Astrocyte (in vitro differentiated cells and primary cell): Measurements from ENCODE around the gene GTF2IRD1. TPM values are rescaled to one million over a fixed set of nuclear protein-coding genes. Genes with fewer than 3 reads are reported as not detected.
"Not testable (repeated sequence)": the region's sequence is repeated elsewhere in the genome, so short reads cannot be mapped to it uniquely, and the experiment has no call there.

Source experiments
- DNase-seq: peaks from one replicate; pipeline ENCODE4 v3.0.0-alpha.2; 2010; ENCODE audit warnings: low read depth
- FAIRE-seq: peaks from 2 replicates; lab custom pipeline; 2011; peaks lifted over from hg19 to GRCh38; lab: Jason Lieb, UNC
- H2AFZ ChIP-seq: 2 replicates; pipeline ENCODE4 v1.6.0; 2012; ENCODE audit warnings: low read depth, low read length, inconsistent platforms
- H3K27ac ChIP-seq: 2 replicates; pipeline ENCODE4 v1.5.1; 2011; ENCODE audit warnings: low read depth, low read length, inconsistent platforms
- H3K27me3 ChIP-seq: 2 replicates; pipeline ENCODE4 v1.6.0; 2011; ENCODE audit warnings: low read length, inconsistent platforms; ENCODE audit not compliant: insufficient read depth
- H3K36me3 ChIP-seq: 2 replicates; pipeline ENCODE4 v1.5.1; 2011; ENCODE audit warnings: low read length, inconsistent platforms; ENCODE audit not compliant: insufficient read depth
- H3K4me1 ChIP-seq: 2 replicates; pipeline ENCODE4 v1.5.1; 2011; ENCODE audit warnings: low read length, inconsistent platforms; ENCODE audit not compliant: insufficient read depth
- H3K4me2 ChIP-seq: 2 replicates; pipeline ENCODE4 v1.6.0; 2012; ENCODE audit warnings: low read length, inconsistent platforms
- H3K4me3 ChIP-seq: 2 replicates; pipeline ENCODE4 v1.5.1; 2011; ENCODE audit warnings: low read depth, mild to moderate bottlenecking, low read length, inconsistent platforms; ENCODE audit not compliant: insufficient read depth
- H3K79me2 ChIP-seq: 2 replicates; pipeline ENCODE4 v1.6.0; 2012; ENCODE audit warnings: mild to moderate bottlenecking, low read length, inconsistent platforms; ENCODE audit not compliant: insufficient read depth
- H3K9ac ChIP-seq: 2 replicates; pipeline ENCODE4 v1.6.0; 2012; ENCODE audit warnings: mild to moderate bottlenecking, low read length, inconsistent platforms
- H3K9me3 ChIP-seq: 2 replicates; pipeline ENCODE4 v1.5.1; 2012; ENCODE audit warnings: low read depth, mild to moderate bottlenecking, low read length, inconsistent platforms; ENCODE audit not compliant: insufficient read depth
- H4K20me1 ChIP-seq: 2 replicates; pipeline ENCODE4 v1.6.0; 2012; ENCODE audit warnings: low read length, inconsistent platforms; ENCODE audit not compliant: insufficient read depth
- H3K27ac Mint-ChIP-seq: one replicate; pipeline ENCODE4 v1.8.0; 2021; ENCODE audit warnings: mild to moderate bottlenecking, mixed read lengths; ENCODE audit not compliant: unreplicated experiment
- H3K27me3 Mint-ChIP-seq: one replicate; pipeline ENCODE4 v1.8.0; 2021; ENCODE audit warnings: low read depth, mixed read lengths; ENCODE audit not compliant: unreplicated experiment
- H3K36me3 Mint-ChIP-seq: one replicate; pipeline ENCODE4 v1.8.0; 2021; ENCODE audit warnings: low read depth, mixed read lengths; ENCODE audit not compliant: unreplicated experiment
- H3K4me1 Mint-ChIP-seq: one replicate; pipeline ENCODE4 v1.8.0; 2021; ENCODE audit warnings: low read depth, mixed read lengths; ENCODE audit not compliant: unreplicated experiment
- H3K4me3 Mint-ChIP-seq: one replicate; pipeline ENCODE4 v1.8.0; 2021; ENCODE audit warnings: mild to moderate bottlenecking, moderate library complexity, mixed read lengths; ENCODE audit not compliant: unreplicated experiment
- H3K9me3 Mint-ChIP-seq: one replicate; pipeline ENCODE4 v1.8.0; 2021; ENCODE audit warnings: mild to moderate bottlenecking, mixed read lengths; ENCODE audit not compliant: unreplicated experiment
- EZH2 ChIP-seq: IDR thresholded peaks from 2 replicates; pipeline ENCODE4 v1.6.1; 2012; ENCODE audit warnings: mild to moderate bottlenecking, low read length, inconsistent platforms; ENCODE audit not compliant: insufficient read depth
- total RNA-seq: library from RNA; stranded (reverse); gene quantifications from 2 replicates; pipeline ENCODE4 v1.2.1, GENCODE V29; 2021
- TF ChIP-seq, protein P1 (sequence below): IDR thresholded peaks from 2 replicates; pipeline ENCODE4 v1.5.1; 2011; ENCODE audit warnings: low read depth, mild to moderate bottlenecking, inconsistent platforms, low read length, moderate library complexity; ENCODE audit not compliant: insufficient read depth

GTF2IRD1 gene
- total RNA-seq, 1 donor from 2014 or later = 19.3 TPM

- Mint-ChIP-seq H3K4me3 (no peak overlapping the region), H3K36me3 (peaks cover 20% of the 10 kb centered on the region), H3K27me3 (no peaks in the 10 kb centered on the region), H3K27ac (no peak overlapping the region), H3K4me1 (no peaks in the 10 kb centered on the region), H3K9me3 (peaks cover 6% of the 10 kb centered on the region)
- Histone ChIP-seq H2AFZ (no peak overlapping the region), H3K9ac (no peak overlapping the region), H3K36me3 (no peaks in the 10 kb centered on the region), H3K27ac (no peak overlapping the region), H3K4me2 (no peak overlapping the region), H4K20me1 (peaks cover 54% of the 10 kb centered on the region), H3K79me2 (peaks cover 61% of the 10 kb centered on the region), H3K4me3 (no peak overlapping the region), H3K4me1 (no peaks in the 10 kb centered on the region), H3K9me3 (no peaks in the 10 kb centered on the region), H3K27me3 (no peaks in the 10 kb centered on the region)
- no peak for FAIRE-seq
- TF ChIP-seq EZH2 = no peak
- TF ChIP-seq, protein P1, sequence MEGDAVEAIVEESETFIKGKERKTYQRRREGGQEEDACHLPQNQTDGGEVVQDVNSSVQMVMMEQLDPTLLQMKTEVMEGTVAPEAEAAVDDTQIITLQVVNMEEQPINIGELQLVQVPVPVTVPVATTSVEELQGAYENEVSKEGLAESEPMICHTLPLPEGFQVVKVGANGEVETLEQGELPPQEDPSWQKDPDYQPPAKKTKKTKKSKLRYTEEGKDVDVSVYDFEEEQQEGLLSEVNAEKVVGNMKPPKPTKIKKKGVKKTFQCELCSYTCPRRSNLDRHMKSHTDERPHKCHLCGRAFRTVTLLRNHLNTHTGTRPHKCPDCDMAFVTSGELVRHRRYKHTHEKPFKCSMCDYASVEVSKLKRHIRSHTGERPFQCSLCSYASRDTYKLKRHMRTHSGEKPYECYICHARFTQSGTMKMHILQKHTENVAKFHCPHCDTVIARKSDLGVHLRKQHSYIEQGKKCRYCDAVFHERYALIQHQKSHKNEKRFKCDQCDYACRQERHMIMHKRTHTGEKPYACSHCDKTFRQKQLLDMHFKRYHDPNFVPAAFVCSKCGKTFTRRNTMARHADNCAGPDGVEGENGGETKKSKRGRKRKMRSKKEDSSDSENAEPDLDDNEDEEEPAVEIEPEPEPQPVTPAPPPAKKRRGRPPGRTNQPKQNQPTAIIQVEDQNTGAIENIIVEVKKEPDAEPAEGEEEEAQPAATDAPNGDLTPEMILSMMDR = no peak
- DNase-seq = no peak
Observed at GRCh38 chr7:74496272-74496671, 42.6 kb downstream of the GTF2IRD1 start.

DNA sequence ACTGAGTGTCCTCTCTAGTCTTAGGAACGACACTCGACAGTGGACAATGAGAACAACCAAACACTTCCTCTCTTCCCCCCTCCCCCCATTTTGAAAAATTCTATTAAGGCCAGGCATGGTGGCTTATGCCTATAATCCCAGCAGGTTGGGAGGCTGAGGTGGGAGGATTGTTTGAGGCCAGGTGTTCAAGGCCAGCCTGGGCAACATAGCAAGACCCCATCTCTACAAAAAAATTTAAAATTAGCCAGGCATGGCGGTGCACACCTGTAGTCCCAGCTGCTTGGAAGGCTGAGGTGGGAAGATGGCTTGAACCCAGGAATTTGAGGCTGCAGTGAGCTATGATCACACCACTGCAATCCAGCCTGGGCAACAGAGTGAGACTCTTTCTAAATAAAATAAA is 43.1 kb downstream of the GTF2IRD1 start:
- H3K4me2 ChIP-seq, H3K27ac ChIP-seq, H3K27ac Mint-ChIP-seq, H3K4me1 ChIP-seq, FAIRE-seq, H3K36me3 ChIP-seq, H3K4me1 Mint-ChIP-seq, DNase-seq, H3K4me3 Mint-ChIP-seq, H3K9me3 Mint-ChIP-seq, H3K27me3 ChIP-seq, H3K27me3 Mint-ChIP-seq, H3K4me3 ChIP-seq, H3K9ac ChIP-seq, H2AFZ ChIP-seq, H3K9me3 ChIP-seq: not testable (repeated sequence)
- Histone ChIP-seq H3K79me2 (peaks cover 65% of the 10 kb centered on the region), H4K20me1 (peaks cover 59% of the 10 kb centered on the region)
- peaks cover 15% of the 10 kb centered on the region for H3K36me3 Mint-ChIP-seq

DNA sequence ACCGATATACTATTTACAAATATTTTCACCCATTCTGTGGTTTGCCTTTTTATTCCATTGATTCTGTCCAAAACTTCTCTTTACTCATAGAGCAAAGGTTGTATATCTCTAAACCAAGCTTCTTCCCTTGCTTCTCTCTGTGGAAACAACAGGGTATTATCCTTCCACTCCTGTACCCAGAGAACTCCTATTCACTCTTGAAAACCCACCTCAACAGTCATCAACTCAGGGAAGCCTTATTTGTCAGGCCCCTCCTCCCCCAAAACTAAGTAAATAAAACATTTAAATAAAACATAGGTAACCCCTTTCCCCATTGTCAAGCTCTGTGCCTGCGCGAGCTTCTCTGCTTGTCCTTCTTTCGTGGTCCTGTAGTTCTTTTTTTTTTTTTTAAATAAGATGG is 44.6 kb downstream of the GTF2IRD1 start:
- TF ChIP-seq, protein P1 = no peak
- TF ChIP-seq EZH2 = no peak
- H3K9me3 ChIP-seq = no peaks in the 10 kb centered on the region
- H3K27ac ChIP-seq = no peak overlapping the region
- H3K27me3 Mint-ChIP-seq = no peaks in the 10 kb centered on the region
- no peaks in the 10 kb centered on the region for H3K27me3 ChIP-seq
- no peak overlapping the region for H3K4me2 ChIP-seq
- no peak overlapping the region for H3K4me3 Mint-ChIP-seq
- peaks cover 53% of the 10 kb centered on the region for H3K79me2 ChIP-seq
- no peaks in the 10 kb centered on the region for H3K4me1 Mint-ChIP-seq
- no peak overlapping the region for H3K27ac Mint-ChIP-seq
- no peak overlapping the region for H3K9ac ChIP-seq
- H3K9me3 Mint-ChIP-seq = no peaks in the 10 kb centered on the region
- H4K20me1 ChIP-seq = peaks cover 66% of the 10 kb centered on the region
- H3K4me3 ChIP-seq = no peak overlapping the region
- H3K36me3 Mint-ChIP-seq = peaks cover 7% of the 10 kb centered on the region
- no peak for FAIRE-seq
- no peak for DNase-seq
- H3K4me1 ChIP-seq = peaks cover 2% of the 10 kb centered on the region
- no peak overlapping the region for H2AFZ ChIP-seq
- no peaks in the 10 kb centered on the region for H3K36me3 ChIP-seq
